AG20443 (cell line): Measurements from ENCODE around the gene IGFN1.

Experiments used
- DNase-seq: peaks from one replicate; pipeline ENCODE4 v3.0.0; 2012; ENCODE audit warnings: low spot score, mixed read lengths

The IGFN1 gene

GRCh38 chr1:201185123-201185453, 5.5 kb upstream of the IGFN1 start:
- DNase-seq: no peak

GRCh38 chr1:201185527-201186128, 5.0 kb upstream of the IGFN1 start:
- no peak for DNase-seq

DNA sequence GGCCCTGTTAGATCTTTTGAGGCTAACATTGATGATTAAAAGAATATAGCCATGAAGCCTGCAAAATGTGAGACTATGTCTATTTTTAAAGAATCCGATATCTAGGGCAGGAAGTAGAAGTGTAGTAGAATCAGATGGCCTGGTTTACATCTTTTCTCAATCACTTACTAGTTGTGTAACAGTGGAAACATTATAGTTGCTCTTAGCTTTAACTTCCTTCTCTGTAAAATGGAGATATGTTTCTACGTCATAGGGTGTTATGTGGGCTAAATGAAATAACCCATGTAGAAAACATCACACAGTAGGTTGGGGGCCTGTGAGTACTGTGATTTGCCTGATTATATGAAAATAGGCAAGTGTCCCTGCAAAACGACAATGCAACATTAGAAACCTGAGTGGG, 4.4 kb upstream of the IGFN1 start:
- DNase-seq: no peak

GRCh38 chr1:201189085-201189484, 1.5 kb upstream of the IGFN1 start:
- no peak for DNase-seq

DNA sequence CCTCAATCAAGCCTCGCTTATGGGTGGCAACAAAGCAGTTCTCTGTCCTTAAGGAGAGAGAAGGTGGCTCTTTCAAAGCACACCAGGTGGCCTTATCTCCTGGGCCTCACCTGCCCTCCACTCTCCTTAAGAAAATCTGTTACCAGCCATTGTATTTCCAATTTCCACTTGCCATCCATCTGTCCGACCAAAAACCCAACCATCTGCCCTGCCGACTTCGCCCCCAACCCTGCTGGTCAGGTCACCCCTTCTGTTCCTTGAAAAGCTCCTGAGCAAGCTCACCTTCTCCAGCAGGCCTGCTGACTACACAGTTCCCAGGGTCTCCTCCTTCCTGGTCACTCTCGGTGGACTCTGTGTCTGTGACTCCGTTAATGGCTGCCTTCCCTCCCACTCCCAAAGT, 619 bp upstream of the IGFN1 start:
- DNase-seq: no peak

DNA sequence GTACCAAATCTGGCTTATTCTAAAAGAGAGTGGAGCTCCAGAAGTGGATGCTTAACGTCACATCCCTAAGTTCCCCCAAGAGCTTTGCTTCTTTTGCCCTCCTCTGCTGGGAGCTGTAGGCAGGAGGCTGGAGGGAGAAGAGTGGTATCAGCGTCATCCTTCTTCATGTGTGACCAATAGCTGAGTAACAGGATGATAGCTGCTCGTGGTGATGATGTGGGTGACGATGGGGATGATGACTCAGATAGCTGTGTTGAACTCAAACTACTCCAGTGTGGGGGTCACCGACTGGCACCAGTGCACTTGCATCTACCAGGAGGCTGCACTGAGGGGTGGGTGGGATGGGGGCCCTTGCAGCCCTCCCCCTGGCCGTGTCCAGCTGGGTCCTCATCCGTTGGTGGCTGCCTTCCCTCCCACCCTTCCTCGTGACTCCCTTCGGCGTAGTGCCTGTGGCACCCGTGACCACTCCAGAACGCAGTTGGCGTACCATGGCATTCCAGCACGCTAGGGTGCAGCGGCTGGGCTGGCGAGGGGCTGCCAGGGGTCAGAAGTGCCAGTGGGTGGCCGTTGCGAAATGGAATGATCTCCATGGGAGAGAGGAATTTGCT, 1.1 kb downstream of the IGFN1 start:
- DNase-seq: peak; percentile 85

- no peak for DNase-seq
These were observed 1.7 kb downstream of the IGFN1 start for GRCh38 chr1:201192261-201192788.

DNA sequence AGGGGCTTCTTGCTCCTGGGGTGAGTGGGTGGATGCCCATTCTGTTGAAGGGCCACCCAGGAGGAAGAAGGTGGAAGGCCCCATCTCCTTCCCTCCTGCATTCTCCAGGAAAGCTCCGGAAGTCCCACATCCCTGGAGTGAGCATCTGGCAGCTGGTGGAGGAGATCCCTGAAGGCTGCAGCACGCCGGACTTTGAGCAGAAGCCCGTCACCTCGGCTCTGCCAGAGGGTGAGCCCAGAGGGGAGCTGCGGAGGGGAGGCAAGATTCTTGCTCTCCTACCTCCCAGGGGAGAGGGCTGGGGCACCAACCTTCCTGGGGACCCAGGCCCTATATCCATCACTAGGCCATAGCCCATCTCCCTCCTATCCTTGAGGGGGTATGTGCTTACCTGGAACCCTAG, 3.4 kb downstream of the IGFN1 start:
- DNase-seq: no peak

- DNase-seq: no peak
These were observed 8.0 kb downstream of the IGFN1 start for GRCh38 chr1:201198598-201198997.

GRCh38 chr1:201205036-201205435, 14.4 kb downstream of the IGFN1 start:
- DNase-seq: no peak

DNA sequence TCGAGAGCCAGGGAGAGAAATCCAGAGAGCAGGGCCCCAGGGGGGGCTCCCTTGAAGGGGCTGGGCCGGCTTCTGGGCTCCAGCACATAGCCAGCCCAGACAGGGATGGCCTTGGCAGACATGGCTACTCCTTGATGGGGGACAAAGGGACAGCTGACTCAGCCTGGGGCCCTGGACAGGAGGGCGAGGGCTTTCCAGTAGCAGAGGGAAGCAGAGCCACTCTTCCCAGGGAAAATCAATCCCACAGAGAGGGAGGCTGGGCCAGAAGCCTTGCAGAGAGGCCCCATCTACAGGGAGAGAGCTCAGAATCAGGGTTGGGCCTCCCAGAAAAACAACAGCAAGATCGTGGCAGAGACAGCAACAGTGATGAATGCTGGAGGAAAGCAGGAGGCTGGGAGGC, 15.6 kb downstream of the IGFN1 start:
- no peak for DNase-seq

GRCh38 chr1:201207046-201207445, 16.4 kb downstream of the IGFN1 start:
- no peak for DNase-seq

DNA sequence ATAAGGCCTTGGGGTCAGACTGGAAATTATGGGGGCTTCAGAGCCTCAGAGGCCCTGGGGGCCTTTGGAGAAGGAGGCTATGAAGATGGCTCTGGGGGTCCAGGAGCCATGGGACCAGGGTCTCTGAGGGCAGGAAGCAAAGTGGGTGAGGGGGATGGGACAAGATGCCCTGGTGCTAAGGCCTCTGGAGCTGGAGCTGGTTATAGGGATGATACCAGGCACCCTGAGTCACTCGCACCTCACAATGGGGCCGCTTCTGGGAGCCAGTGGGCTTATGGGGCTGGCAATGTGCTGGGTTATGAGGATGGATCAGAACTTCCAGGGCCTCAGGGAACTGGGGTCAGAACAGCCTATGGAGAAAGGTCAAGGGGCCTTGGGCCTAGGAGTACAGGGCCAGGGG, 17.6 kb downstream of the IGFN1 start:
- DNase-seq: no peak

- no peak for DNase-seq
These were observed 21.4 kb downstream of the IGFN1 start for GRCh38 chr1:201212056-201212455.

DNA sequence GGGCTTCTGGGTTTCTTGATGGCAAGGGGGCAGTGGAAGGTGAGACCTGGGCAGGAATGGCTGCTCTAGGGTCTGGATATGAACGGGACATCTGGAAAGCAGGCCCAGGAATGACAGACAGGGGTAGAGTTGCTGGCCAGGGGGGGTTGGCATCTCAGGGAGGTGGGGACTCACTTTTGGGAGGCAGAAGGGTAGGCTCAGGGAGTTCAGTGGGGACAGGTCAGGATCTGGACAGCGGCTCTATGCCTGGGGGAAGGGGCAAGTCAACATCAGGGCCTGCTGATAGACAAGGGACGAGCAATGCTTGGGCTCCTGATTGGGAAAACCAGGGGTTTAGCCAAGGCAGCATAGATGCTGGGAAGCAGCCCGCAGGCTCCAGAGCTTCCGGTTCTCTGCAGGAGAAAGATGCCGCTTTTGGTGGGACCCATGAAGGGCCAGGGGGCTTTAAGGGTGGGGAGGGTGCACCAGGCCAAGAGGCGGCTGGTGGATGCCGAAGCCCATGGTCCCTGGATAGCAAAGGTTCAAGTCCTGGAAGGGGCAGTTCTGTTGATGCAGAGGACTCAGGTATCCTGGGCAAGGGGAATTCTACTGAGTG, 21.9 kb downstream of the IGFN1 start:
- DNase-seq: no peak

DNA sequence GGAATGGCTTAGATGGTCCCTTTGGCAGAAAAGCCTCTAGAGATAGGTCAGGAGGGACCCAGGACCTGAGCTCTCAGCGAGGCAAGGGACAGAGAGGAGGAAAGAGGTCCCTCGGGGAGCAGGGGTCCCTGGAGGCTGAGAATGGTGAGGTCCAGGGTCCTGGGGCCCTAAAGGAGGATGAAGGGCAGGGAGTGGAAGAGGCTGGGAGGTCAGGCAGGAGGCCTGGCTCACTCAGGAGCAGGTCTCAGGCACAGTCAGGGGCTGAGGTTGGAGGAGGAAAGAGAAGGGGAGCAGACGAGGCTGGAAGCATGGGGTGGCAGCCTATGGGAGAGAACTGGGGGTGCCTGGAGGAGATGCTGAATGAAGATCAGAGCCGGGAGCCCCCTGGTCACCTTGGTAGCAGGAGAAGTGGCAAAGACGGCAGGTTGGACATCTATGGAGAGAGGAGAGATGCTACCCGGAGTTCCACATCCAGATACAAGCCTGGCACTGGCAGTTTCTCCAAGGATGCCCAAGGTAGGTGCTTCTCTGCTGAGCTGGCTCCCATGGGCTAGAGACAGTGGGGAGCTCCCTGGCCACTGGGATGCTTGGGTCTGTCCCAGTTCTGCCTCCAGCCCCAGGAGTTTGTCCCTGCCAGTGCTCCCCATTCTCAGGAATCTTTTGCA, 22.6 kb downstream of the IGFN1 start:
- DNase-seq: no peak

- DNase-seq: no peak
These were observed 23.3 kb downstream of the IGFN1 start for GRCh38 chr1:201213926-201214325.

- no peak for DNase-seq
These were observed 23.8 kb downstream of the IGFN1 start for GRCh38 chr1:201214461-201214860.

DNA sequence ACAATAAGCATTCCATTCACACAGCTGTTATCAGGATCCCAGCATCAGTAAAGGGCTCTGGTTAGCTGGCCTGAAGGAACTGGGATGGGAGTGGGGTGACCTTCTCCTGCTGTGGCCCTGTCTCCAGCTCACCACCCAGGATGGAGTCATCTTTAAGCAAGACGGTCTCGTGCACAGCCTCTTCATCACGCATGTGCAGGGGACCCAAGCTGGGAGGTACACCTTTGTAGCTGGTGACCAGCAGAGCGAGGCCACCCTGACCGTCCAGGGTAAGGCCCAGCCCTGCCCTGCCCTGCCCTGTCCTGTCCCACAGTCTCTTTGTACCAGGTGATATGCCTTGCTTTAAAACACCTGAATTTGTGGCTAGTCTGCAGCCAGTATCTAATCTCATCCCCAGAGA, 24.3 kb downstream of the IGFN1 start:
- no peak for DNase-seq

GRCh38 chr1:201215531-201216357, 25.1 kb downstream of the IGFN1 start:
- no peak for DNase-seq

DNA sequence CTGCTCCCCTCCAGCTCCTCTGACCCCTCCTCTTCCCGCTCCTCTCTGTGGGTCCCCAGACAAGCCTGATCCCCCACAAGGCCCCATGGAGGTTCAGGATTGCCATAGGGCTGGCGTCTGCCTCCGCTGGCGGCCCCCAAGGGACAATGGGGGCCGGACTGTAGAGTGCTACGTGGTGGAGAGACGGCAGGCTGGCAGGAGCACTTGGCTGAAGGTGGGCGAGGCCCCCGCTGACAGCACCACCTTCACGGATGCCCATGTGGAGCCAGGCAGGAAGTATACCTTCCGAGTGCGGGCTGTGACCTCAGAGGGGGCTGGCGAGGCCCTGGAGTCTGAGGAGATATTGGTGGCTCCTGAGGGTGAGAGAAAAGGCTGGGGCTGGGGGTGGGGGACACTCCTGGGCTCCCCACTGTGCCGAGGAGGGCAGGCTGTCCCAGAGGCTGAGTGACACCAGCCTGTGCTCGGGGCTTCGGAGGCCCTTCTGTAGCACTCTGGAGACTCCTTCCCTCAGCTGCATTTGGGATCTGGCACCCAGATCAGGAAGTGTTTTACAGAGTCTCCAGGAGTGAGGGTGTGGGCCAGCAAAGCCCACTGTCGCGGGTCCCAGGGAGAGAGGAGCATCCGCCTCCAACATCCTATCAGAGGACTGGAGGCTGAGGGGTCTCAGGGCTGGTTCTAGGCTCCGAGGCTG, 25.9 kb downstream of the IGFN1 start:
- DNase-seq: no peak

DNA sequence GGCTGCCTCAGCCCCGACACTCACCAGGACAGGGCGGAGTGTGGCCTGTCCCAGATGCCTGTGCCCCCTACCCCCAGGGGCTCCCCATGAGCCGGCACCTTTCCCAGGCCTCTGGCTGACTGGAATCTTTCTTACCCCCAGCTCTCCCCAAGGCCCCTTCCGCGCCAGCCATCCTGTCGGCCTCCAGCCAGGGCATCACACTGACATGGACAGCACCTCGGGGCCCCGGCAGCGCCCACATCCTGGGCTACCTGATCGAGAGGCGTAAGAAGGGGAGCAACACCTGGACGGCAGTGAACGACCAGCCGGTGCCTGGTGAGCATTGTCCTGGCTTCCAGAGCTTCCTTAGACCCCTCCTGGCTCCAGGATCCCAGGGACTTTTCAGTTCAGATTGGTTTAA, 26.5 kb downstream of the IGFN1 start:
- no peak for DNase-seq
